ENCODE measurements around the gene CSNK1D.

CSNK1D gene

DNA sequence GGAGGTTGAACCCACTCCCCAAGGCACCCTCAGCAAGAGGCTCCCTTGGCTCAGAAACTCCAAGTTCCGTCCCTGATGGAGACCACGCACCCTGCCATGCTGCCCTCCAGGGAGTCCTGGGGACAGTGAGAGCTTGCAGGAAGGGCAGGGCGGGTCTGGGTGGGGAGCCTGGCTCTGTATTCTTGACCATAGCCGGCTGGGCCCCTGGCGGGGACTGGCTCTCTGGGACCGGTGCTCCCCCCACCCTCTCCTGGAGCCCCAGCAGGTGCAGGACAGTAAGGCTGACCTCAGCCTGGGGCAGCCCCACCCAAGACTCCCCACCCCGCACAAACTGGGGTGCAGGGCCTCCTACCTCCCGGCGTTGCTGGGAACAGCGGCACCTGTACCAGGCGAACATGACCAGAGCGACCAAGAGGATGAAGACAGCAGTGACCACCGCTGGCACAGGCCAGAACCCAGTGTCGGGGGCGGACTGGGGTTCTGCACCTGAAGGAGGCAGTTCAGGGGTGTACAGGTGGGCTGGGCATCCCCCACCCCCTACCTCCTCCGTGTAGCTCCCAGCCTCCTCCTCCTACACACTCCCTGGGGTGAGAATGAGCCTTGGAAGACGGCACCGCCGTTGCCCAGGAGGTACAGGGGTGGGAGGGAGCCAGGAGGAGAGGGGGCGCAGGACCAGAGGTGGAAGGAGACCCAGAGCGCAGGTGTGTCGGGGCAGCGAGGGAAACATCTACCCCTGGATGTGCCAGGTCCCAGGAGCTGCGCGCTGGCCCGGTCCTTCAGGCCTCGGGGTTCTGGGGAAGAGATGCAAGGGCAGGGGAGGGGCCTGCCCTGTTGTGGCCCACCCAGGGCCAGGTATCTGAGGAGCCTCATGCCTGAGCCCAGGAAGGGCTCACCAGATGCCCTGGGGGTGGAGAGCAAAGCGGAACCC lies 49.3 kb upstream of the CSNK1D start:
- ChIA-PET CTCF (interaction anchor here (0.5 to 2.8 kb wide), 9 partner anchors 8 to 117 kb away, joined by 3 to 27 read pairs (median 4); no protein-coding TSS in a partner anchor), POLR2A (interaction anchor here (0.6 to 1.2 kb wide), 2 partner anchors 49 to 410 kb away, joined by 3 to 4 read pairs; partner anchors contain the start of gene CSNK1D)
- TF ChIP-seq ZNF174 (tag by site-specific recombination; IDR thresholded peaks at IDR 0.05): no peak
- no peak for TF ChIP-seq PRDM1 (tag by site-specific recombination; IDR thresholded peaks at IDR 0.05)
- TF ChIP-seq GLIS1 (tag by site-specific recombination; IDR thresholded peaks at IDR 0.05): no peak
- TF ChIP-seq ZFHX2 (tag by site-specific recombination; conservative IDR thresholded peaks at IDR 0.05): peak; percentile 81
- TF ChIP-seq EGR2 (tag by site-specific recombination; IDR thresholded peaks at IDR 0.05; ENCODE audit: low read depth): peak; percentile 70
- TF ChIP-seq ZNF223 (tag by site-specific recombination; IDR thresholded peaks at IDR 0.05): 0 out of 2 replicates have a peak, but pooled peaks have one; percentile 74
- TF ChIP-seq, protein P1, sequence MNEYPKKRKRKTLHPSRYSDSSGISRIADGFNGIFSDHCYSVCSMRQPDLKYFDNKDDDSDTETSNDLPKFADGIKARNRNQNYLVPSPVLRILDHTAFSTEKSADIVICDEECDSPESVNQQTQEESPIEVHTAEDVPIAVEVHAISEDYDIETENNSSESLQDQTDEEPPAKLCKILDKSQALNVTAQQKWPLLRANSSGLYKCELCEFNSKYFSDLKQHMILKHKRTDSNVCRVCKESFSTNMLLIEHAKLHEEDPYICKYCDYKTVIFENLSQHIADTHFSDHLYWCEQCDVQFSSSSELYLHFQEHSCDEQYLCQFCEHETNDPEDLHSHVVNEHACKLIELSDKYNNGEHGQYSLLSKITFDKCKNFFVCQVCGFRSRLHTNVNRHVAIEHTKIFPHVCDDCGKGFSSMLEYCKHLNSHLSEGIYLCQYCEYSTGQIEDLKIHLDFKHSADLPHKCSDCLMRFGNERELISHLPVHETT (tag by site-specific recombination; IDR thresholded peaks at IDR 0.05): no peak
- H3K4me3 ChIP-seq (ENCODE audit: low read depth, low read length): no peak overlapping the region
- no peaks in the 10 kb centered on the region; the same call in 1 of the 2 replicates for H3K4me1 ChIP-seq (ENCODE audit: control insufficient read depth, insufficient read depth, low read length)
- no peaks in the 10 kb centered on the region for H3K9me3 ChIP-seq (ENCODE audit: control insufficient read depth, insufficient read depth, low read depth, low read length)
- H3K36me3 ChIP-seq (ENCODE audit: control insufficient read depth in 2 of 2, insufficient read depth in 1 of 2, low read length in 2 of 2): no peaks in the 10 kb centered on the region
- H3K27ac ChIP-seq (ENCODE audit: extremely low read depth, low read depth, low read length): no peak overlapping the region

DNA sequence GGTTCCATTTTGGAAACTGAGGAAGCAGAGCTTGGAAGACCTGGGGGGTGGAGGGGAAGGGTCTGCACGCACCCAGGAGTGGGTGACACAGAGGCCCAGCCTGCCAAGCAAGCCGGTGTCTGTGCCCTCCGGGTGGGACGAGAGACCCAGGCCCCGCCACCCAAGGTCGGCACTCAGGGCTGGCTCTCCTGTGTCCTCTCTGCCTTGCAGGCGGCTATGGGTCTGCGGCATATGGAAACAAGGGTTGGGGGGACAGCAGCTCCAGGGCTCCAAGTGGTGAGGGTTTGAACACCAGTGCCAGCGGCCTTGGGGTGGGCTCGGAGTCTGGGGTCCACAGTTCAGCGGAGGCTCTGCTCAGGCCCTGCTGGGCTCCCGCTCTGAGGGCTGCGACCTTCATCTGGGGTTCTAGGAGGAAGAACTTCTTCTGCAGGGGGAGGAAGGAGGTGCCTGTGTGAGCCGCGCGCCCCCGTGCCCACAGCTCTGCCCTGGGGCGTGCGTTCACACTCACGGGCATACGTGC lies 48.5 kb upstream of the CSNK1D start:
- no peaks in the 10 kb centered on the region for H3K9me3 ChIP-seq (ENCODE audit: control insufficient read depth, insufficient read depth, low read depth, low read length)
- H3K4me3 ChIP-seq (ENCODE audit: low read depth, low read length): no peak overlapping the region
- H3K4me1 ChIP-seq (ENCODE audit: control insufficient read depth, insufficient read depth, low read length): no peaks in the 10 kb centered on the region; the same call in 1 of the 2 replicates
- H3K36me3 ChIP-seq (ENCODE audit: control insufficient read depth in 2 of 2, insufficient read depth in 1 of 2, low read length in 2 of 2): no peaks in the 10 kb centered on the region
- CTCF ChIA-PET: interaction anchor here (0.6 to 2.8 kb wide), 12 partner anchors 8 to 167 kb away, joined by 3 to 27 read pairs (median 4); no protein-coding TSS in a partner anchor
- POLR2A ChIA-PET: interaction anchor here (0.8 to 1.2 kb wide), 2 partner anchors 30 to 48 kb away, joined by 3 to 4 read pairs; partner anchors contain the start of gene CSNK1D
- no peak for TF ChIP-seq ZNF600 (tag by site-specific recombination; IDR thresholded peaks at IDR 0.05)
- TF ChIP-seq, protein P2, sequence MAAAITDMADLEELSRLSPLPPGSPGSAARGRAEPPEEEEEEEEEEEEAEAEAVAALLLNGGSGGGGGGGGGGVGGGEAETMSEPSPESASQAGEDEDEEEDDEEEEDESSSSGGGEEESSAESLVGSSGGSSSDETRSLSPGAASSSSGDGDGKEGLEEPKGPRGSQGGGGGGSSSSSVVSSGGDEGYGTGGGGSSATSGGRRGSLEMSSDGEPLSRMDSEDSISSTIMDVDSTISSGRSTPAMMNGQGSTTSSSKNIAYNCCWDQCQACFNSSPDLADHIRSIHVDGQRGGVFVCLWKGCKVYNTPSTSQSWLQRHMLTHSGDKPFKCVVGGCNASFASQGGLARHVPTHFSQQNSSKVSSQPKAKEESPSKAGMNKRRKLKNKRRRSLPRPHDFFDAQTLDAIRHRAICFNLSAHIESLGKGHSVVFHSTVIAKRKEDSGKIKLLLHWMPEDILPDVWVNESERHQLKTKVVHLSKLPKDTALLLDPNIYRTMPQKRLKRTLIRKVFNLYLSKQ (tag by site-specific recombination; IDR thresholded peaks at IDR 0.05; ENCODE audit: borderline replicate concordance): no peak
- TF ChIP-seq ZNF76 (tag by site-specific recombination; IDR thresholded peaks at IDR 0.05; ENCODE audit: borderline replicate concordance, low read depth): no peak
- no peak for TF ChIP-seq ZNF16 (tag by site-specific recombination; IDR thresholded peaks at IDR 0.05; ENCODE audit: low read depth)
- TF ChIP-seq ZNF558 (tag by site-specific recombination; IDR thresholded peaks at IDR 0.05): no peak
- TF ChIP-seq GFI1B (tag by site-specific recombination; IDR thresholded peaks at IDR 0.05): no peak
- TF ChIP-seq, protein P3, sequence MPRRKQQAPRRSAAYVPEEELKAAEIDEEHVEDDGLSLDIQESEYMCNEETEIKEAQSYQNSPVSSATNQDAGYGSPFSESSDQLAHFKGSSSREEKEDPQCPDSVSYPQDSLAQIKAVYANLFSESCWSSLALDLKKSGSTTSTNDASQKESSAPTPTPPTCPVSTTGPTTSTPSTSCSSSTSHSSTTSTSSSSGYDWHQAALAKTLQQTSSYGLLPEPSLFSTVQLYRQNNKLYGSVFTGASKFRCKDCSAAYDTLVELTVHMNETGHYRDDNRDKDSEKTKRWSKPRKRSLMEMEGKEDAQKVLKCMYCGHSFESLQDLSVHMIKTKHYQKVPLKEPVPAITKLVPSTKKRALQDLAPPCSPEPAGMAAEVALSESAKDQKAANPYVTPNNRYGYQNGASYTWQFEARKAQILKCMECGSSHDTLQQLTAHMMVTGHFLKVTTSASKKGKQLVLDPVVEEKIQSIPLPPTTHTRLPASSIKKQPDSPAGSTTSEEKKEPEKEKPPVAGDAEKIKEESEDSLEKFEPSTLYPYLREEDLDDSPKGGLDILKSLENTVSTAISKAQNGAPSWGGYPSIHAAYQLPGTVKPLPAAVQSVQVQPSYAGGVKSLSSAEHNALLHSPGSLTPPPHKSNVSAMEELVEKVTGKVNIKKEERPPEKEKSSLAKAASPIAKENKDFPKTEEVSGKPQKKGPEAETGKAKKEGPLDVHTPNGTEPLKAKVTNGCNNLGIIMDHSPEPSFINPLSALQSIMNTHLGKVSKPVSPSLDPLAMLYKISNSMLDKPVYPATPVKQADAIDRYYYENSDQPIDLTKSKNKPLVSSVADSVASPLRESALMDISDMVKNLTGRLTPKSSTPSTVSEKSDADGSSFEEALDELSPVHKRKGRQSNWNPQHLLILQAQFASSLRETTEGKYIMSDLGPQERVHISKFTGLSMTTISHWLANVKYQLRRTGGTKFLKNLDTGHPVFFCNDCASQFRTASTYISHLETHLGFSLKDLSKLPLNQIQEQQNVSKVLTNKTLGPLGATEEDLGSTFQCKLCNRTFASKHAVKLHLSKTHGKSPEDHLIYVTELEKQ (tag by site-specific recombination; IDR thresholded peaks at IDR 0.05; ENCODE audit: borderline replicate concordance): no peak
- TF ChIP-seq, protein P4, sequence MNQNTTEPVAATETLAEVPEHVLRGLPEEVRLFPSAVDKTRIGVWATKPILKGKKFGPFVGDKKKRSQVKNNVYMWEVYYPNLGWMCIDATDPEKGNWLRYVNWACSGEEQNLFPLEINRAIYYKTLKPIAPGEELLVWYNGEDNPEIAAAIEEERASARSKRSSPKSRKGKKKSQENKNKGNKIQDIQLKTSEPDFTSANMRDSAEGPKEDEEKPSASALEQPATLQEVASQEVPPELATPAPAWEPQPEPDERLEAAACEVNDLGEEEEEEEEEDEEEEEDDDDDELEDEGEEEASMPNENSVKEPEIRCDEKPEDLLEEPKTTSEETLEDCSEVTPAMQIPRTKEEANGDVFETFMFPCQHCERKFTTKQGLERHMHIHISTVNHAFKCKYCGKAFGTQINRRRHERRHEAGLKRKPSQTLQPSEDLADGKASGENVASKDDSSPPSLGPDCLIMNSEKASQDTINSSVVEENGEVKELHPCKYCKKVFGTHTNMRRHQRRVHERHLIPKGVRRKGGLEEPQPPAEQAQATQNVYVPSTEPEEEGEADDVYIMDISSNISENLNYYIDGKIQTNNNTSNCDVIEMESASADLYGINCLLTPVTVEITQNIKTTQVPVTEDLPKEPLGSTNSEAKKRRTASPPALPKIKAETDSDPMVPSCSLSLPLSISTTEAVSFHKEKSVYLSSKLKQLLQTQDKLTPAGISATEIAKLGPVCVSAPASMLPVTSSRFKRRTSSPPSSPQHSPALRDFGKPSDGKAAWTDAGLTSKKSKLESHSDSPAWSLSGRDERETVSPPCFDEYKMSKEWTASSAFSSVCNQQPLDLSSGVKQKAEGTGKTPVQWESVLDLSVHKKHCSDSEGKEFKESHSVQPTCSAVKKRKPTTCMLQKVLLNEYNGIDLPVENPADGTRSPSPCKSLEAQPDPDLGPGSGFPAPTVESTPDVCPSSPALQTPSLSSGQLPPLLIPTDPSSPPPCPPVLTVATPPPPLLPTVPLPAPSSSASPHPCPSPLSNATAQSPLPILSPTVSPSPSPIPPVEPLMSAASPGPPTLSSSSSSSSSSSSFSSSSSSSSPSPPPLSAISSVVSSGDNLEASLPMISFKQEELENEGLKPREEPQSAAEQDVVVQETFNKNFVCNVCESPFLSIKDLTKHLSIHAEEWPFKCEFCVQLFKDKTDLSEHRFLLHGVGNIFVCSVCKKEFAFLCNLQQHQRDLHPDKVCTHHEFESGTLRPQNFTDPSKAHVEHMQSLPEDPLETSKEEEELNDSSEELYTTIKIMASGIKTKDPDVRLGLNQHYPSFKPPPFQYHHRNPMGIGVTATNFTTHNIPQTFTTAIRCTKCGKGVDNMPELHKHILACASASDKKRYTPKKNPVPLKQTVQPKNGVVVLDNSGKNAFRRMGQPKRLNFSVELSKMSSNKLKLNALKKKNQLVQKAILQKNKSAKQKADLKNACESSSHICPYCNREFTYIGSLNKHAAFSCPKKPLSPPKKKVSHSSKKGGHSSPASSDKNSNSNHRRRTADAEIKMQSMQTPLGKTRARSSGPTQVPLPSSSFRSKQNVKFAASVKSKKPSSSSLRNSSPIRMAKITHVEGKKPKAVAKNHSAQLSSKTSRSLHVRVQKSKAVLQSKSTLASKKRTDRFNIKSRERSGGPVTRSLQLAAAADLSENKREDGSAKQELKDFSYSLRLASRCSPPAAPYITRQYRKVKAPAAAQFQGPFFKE (tag by site-specific recombination; IDR thresholded peaks at IDR 0.05; ENCODE audit: borderline replicate concordance): no peak
- no peak for TF ChIP-seq ZFHX2 (tag by site-specific recombination; conservative IDR thresholded peaks at IDR 0.05)
- TF ChIP-seq ZNF140 (tag by site-specific recombination; IDR thresholded peaks at IDR 0.05): no peak
- no peak overlapping the region for H3K27ac ChIP-seq (ENCODE audit: extremely low read depth, low read depth, low read length)
